OCI-LY3 (cell line): ENCODE measurements around the gene SDK1.

ENCODE experiments used
- H2AFZ ChIP-seq: fragments of 200-600, 300-600 bp; shearing (Covaris generic); 2 replicates; pipeline ENCODE4 v1.6.0; 2014; ENCODE audit warnings: antibody characterized with exemption, low read depth, low read length
- H3K27ac ChIP-seq: fragments of 200-600, 300-600 bp; sonication (generic); 2 replicates; pipeline ENCODE4 v1.5.1; 2014; ENCODE audit warnings: mild to moderate bottlenecking, low read length, moderate library complexity, mixed read lengths
- H3K27me3 ChIP-seq: fragments of 200-600, 300-600 bp; sonication (generic); 2 replicates; pipeline ENCODE4 v1.6.1; 2014; ENCODE audit warnings: low read depth, low read length, mixed read lengths
- H3K36me3 ChIP-seq: fragments of 200-600, 300-600 bp; sonication (generic); replicated peaks from 2 replicates; pipeline ENCODE3; 2014; ENCODE audit warnings: low read depth, low read length, mixed read lengths
- H3K4me1 ChIP-seq: fragments of 300-600, 200-600 bp; sonication (generic); 2 replicates; pipeline ENCODE4 v1.6.1; 2014; ENCODE audit warnings: low read length, mixed read lengths
- H3K4me2 ChIP-seq: fragments of 200-600, 300-600 bp; sonication (generic); 2 replicates; pipeline ENCODE4 v1.6.1; 2014; ENCODE audit warnings: low read length, mixed read lengths
- H3K4me3 ChIP-seq: fragments of 300-600, 200-600 bp; sonication (generic); 2 replicates; pipeline ENCODE4 v1.5.1; 2014; ENCODE audit warnings: antibody characterized with exemption, mild to moderate bottlenecking, low read length, moderate library complexity
- H3K79me2 ChIP-seq: fragments of 300-600, 200-600 bp; shearing (Covaris generic); 2 replicates; pipeline ENCODE4 v1.6.1; 2014; ENCODE audit warnings: mild to moderate bottlenecking, low read length, mixed read lengths
- H3K9ac ChIP-seq: fragments of 300-600, 200-600 bp; shearing (Covaris generic); 2 replicates; pipeline ENCODE4 v1.6.0; 2014; ENCODE audit warnings: mild to moderate bottlenecking, low read length, moderate library complexity
- H3K9me3 ChIP-seq: fragments of 200-600, 300-600 bp; shearing (Covaris generic); 2 replicates; pipeline ENCODE4 v1.6.1; 2014; ENCODE audit warnings: low read length, mixed read lengths; ENCODE audit not compliant: insufficient read depth
- H4K20me1 ChIP-seq: fragments of 200-600, 300-600 bp; sonication (generic); 2 replicates; pipeline ENCODE4 v1.6.1; 2016; ENCODE audit warnings: low read length, mixed read lengths; ENCODE audit not compliant: insufficient read depth
- EZH2phosphoT487 ChIP-seq: fragments of 200-600 bp; shearing (Covaris generic); IDR thresholded peaks from 2 replicates; pipeline ENCODE4 v1.6.1; 2018; ENCODE audit warnings: antibody characterized with exemption, mixed run types, low read depth
- TF ChIP-seq, protein P1 (sequence below): fragments of 200-600, 300-600 bp; sonication (generic); IDR thresholded peaks from 2 replicates; pipeline ENCODE4 v1.5.1; 2014; ENCODE audit warnings: antibody characterized with exemption, low read length, low read depth

Gene SDK1

DNA sequence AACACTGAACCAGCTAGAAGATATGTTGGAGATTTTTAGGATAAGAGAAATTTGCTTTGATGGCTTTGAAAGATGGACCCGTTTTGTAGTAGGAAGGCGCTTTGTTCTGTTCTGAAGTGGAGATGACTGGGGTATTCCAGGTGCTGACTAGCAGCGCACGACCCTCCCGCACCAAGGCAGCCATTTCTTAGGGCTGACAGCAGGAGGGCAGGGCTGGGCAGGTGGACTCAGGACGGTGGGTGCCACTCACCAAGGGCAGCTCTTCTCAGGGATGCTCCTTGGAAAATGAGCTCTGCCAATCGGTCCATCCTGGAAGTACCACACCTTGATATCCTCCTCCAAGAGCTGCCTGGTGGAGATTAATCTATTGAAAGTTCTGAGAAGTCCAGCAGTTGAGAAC lies 917.4 kb downstream of the SDK1 start:
- no peak overlapping the region for H3K4me2 ChIP-seq
- H3K27me3 ChIP-seq: no peaks in the 10 kb centered on the region
- H3K36me3 ChIP-seq: no peaks in the 10 kb centered on the region
- H2AFZ ChIP-seq: no peak overlapping the region
- TF ChIP-seq, protein P1, sequence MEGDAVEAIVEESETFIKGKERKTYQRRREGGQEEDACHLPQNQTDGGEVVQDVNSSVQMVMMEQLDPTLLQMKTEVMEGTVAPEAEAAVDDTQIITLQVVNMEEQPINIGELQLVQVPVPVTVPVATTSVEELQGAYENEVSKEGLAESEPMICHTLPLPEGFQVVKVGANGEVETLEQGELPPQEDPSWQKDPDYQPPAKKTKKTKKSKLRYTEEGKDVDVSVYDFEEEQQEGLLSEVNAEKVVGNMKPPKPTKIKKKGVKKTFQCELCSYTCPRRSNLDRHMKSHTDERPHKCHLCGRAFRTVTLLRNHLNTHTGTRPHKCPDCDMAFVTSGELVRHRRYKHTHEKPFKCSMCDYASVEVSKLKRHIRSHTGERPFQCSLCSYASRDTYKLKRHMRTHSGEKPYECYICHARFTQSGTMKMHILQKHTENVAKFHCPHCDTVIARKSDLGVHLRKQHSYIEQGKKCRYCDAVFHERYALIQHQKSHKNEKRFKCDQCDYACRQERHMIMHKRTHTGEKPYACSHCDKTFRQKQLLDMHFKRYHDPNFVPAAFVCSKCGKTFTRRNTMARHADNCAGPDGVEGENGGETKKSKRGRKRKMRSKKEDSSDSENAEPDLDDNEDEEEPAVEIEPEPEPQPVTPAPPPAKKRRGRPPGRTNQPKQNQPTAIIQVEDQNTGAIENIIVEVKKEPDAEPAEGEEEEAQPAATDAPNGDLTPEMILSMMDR: no peak
- no peak for TF ChIP-seq EZH2phosphoT487
- no peaks in the 10 kb centered on the region for H3K9me3 ChIP-seq
- H3K4me1 ChIP-seq: no peaks in the 10 kb centered on the region
- no peak overlapping the region for H3K9ac ChIP-seq
- H3K27ac ChIP-seq: no peak overlapping the region
- no peaks in the 10 kb centered on the region for H3K79me2 ChIP-seq
- H3K4me3 ChIP-seq: no peak overlapping the region
- no peaks in the 10 kb centered on the region for H4K20me1 ChIP-seq

DNA sequence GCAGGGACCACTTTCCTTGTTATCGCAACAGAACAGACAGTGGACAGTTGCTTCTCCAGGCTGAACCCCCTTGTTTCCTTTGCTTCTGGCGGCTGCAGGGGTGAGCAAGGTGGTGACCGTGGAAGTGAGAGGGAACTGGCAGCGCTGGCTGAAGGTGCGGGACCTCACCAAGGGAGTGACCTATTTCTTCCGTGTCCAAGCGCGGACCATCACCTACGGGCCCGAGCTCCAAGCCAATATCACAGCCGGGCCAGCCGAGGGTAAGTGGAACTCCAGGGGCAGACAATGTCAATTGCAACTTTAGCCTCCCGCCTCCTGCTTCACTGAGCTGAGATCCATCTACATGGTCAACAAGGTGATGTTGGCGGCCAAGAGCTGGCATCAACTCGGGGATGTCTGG lies 919.0 kb downstream of the SDK1 start:
- Histone ChIP-seq H3K9me3 (no peaks in the 10 kb centered on the region), H3K4me3 (no peak overlapping the region), H3K27me3 (no peaks in the 10 kb centered on the region), H3K27ac (no peak overlapping the region), H2AFZ (no peak overlapping the region), H3K79me2 (no peaks in the 10 kb centered on the region), H4K20me1 (no peaks in the 10 kb centered on the region), H3K9ac (no peak overlapping the region), H3K4me1 (no peaks in the 10 kb centered on the region), H3K4me2 (no peak overlapping the region), H3K36me3 (no peaks in the 10 kb centered on the region)
- TF ChIP-seq, protein P1: no peak
- no peak for TF ChIP-seq EZH2phosphoT487

DNA sequence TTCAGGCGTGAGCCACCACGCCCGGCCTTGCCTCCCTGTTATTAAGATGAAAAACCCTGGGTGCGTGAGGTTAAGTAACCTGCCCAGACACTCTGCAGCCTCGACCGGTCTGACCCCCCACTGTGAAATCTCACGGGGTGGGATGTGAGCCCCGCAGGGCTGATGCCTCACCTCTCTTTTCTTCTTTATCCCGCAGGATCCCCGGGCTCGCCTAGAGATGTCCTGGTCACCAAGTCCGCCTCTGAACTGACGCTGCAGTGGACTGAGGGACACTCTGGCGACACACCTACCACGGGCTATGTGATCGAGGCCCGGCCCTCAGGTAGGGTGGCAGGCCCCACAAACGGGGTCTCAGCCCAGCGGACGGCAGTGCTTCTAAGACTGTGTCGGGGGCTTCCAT lies 920.0 kb downstream of the SDK1 start:
- H3K36me3 ChIP-seq: no peaks in the 10 kb centered on the region
- no peak overlapping the region for H3K9ac ChIP-seq
- H2AFZ ChIP-seq: no peak overlapping the region
- H3K4me1 ChIP-seq: no peaks in the 10 kb centered on the region
- H4K20me1 ChIP-seq: no peaks in the 10 kb centered on the region
- TF ChIP-seq, protein P1: no peak
- no peak for TF ChIP-seq EZH2phosphoT487
- no peaks in the 10 kb centered on the region for H3K9me3 ChIP-seq
- H3K27ac ChIP-seq: no peak overlapping the region
- no peaks in the 10 kb centered on the region for H3K79me2 ChIP-seq
- no peak overlapping the region for H3K4me2 ChIP-seq
- no peaks in the 10 kb centered on the region for H3K27me3 ChIP-seq
- no peak overlapping the region for H3K4me3 ChIP-seq

DNA sequence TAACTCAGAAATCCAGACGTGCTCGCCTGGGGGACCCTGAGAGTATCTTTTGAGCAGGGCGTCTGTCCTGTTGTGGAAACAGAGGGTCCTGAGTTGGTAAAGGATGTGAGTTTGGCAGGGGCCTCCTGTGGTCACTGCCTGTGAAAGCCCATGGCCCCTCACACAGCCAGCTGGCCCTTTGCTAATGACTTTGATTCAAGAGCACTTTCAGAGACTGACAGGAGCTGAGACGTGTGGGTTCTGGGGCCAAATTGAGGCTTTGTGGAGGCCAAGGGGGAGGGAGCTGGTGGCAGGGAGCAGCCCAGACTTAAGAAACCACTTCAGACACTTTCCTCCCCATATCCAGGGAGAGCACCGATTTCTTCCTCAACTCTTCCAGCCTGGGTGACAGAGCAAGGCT lies 921.6 kb downstream of the SDK1 start:
- no peaks in the 10 kb centered on the region for H3K9me3 ChIP-seq
- H3K4me3 ChIP-seq: no peak overlapping the region
- H3K79me2 ChIP-seq: no peaks in the 10 kb centered on the region
- no peak overlapping the region for H3K27ac ChIP-seq
- H3K9ac ChIP-seq: no peak overlapping the region
- no peak for TF ChIP-seq EZH2phosphoT487
- TF ChIP-seq, protein P1: no peak
- no peaks in the 10 kb centered on the region for H3K27me3 ChIP-seq
- H2AFZ ChIP-seq: no peak overlapping the region
- H3K4me1 ChIP-seq: no peaks in the 10 kb centered on the region
- H4K20me1 ChIP-seq: no peaks in the 10 kb centered on the region
- no peak overlapping the region for H3K4me2 ChIP-seq
- H3K36me3 ChIP-seq: no peaks in the 10 kb centered on the region
